HFF-Myc (cell line): ENCODE results near the gene GAREM1.
"Not testable (repeated sequence)": the region's sequence is repeated elsewhere in the genome, so short reads cannot be mapped to it uniquely, and the experiment has no call there.

Source experiments
- DNase-seq: peaks from one replicate; pipeline ENCODE4 v3.0.0-alpha.2; 2011; ENCODE audit warnings: low read depth; ENCODE audit errors: extremely low read depth
- H3K4me3 ChIP-seq: replicated peaks from 2 replicates; pipeline ENCODE4 v1.5.1; 2011; ENCODE audit warnings: low read depth, mild to moderate bottlenecking, control low read depth, low read length
- TF ChIP-seq, protein P1 (sequence below): IDR thresholded peaks from 2 replicates; pipeline ENCODE4 v1.5.1; 2012; ENCODE audit warnings: mild to moderate bottlenecking, low read depth, low read length, control low read depth; ENCODE audit errors: missing control alignments

The GAREM1 gene

DNA sequence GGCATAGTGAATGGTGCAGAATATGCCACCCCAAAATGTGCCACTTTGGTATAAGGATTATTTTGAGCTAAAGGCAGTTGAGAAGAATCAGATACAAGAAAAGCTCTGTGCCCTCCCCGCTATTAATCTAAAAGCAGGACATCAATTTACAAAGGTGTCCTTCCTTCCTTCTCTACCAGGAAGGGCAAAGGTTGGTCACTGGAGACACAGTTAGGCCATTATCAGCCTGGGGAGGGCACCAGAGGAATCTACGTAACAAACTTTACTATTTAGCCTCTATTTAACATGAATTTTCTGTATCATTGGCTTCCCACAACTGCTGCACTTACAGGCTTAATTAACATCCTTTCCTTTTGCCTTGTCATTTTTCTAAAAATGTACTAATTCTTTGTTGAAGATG, 228.3 kb downstream of the GAREM1 start:
- H3K4me3 ChIP-seq: no peak overlapping the region
- TF ChIP-seq, protein P1, sequence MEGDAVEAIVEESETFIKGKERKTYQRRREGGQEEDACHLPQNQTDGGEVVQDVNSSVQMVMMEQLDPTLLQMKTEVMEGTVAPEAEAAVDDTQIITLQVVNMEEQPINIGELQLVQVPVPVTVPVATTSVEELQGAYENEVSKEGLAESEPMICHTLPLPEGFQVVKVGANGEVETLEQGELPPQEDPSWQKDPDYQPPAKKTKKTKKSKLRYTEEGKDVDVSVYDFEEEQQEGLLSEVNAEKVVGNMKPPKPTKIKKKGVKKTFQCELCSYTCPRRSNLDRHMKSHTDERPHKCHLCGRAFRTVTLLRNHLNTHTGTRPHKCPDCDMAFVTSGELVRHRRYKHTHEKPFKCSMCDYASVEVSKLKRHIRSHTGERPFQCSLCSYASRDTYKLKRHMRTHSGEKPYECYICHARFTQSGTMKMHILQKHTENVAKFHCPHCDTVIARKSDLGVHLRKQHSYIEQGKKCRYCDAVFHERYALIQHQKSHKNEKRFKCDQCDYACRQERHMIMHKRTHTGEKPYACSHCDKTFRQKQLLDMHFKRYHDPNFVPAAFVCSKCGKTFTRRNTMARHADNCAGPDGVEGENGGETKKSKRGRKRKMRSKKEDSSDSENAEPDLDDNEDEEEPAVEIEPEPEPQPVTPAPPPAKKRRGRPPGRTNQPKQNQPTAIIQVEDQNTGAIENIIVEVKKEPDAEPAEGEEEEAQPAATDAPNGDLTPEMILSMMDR: no peak
- no peak for DNase-seq

DNA sequence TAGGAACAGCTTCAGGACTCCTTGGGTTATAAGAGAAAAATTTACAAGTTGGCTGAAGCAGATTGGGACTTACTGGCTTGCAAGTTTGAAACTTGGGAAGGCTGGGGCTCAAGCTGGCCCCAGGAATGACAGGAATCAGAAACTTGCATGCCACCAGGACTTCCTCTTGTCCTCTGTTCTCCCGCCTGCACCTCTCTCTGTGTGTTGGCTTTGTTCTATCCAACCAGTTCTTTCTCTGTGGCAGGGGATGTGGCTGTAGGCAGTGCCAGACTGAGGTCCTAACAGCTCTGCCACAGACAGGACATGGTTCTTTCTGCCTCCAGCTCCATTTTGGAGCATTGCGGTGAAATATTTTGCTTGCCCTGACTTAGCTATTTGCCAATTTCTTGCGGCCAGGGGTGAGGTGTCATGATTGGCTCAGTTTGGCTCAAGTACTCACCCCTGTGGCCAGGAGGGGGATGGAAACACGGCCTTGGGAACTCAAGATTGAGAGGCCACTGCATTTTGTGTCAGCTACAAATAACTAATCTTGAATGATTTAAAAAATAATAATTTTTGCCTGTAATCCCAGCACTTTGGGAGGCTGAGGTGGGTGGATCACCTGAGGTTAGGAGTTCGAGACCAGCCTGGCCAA, 231.9 kb downstream of the GAREM1 start:
- DNase-seq: no peak
- TF ChIP-seq, protein P1: no peak
- no peak overlapping the region for H3K4me3 ChIP-seq

DNA sequence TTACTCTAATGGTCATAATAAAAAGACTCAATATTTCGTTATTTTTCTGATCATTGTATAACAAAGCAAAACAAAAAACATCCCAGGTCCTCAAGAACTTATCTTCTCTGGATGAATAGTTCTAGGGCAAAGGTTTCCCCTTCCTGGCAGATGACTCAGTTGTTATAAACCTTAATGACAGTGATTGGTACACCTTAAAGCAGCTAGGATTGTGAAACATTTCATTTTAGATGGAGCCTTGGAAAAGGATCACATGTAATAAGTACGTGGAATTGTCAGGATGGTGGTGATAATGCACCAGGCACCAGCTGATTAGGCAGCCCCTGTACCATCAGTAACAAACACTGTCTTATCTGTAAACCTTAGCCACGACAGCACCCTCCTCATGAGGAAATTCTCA, 233.6 kb downstream of the GAREM1 start:
- TF ChIP-seq, protein P1: no peak
- H3K4me3 ChIP-seq: no peak overlapping the region
- DNase-seq: no peak

DNA sequence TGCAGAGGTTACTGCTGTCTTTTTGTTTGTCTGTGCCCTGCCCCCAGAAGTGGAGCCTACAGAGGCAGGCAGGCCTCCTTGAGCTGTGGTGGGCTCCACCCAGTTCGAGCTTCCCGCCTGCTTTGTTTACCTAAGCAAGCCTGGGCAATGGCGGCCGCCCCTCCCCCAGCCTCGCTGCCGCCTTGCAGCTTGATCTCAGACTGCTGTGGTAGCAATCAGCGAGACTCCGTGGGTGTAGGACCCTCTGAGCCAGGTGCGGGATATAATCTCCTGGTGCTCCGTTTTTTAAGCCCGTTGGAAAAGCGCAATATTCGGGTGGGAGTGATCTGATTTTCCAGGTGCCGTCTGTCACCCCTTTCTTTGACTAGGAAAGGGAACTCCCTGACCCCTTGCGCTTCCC, 237.3 kb downstream of the GAREM1 start:
- not testable (repeated sequence) for H3K4me3 ChIP-seq, DNase-seq

DNA sequence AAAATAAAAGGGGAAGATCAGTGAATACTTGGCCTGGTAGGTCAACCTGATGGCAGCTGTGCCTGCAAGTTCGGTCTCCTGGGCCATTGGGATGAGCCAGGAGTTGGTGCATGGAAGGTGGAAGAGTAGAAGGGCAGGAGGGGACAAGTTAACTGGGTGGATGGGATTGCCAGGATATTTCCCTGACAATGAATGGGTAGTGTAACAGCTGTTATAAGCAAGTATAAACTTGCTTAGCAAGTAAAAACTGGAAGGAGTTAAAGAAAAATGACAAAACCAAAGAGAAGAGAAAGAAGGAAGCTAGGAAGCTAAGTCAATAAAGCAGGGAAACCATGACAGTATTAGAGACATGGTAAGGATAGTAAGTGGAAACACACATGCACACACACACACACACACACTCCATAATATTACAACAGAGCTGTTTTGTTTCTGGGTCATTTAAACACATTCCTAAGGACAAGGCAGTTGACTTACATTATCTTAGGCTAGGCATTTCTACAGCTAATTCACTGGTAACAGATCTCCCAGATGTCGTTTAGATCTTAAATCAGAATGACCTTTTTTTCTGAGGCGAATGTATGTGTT, 251.2 kb downstream of the GAREM1 start:
- H3K4me3 ChIP-seq: no peak overlapping the region
- TF ChIP-seq, protein P1: no peak
- no peak for DNase-seq

DNA sequence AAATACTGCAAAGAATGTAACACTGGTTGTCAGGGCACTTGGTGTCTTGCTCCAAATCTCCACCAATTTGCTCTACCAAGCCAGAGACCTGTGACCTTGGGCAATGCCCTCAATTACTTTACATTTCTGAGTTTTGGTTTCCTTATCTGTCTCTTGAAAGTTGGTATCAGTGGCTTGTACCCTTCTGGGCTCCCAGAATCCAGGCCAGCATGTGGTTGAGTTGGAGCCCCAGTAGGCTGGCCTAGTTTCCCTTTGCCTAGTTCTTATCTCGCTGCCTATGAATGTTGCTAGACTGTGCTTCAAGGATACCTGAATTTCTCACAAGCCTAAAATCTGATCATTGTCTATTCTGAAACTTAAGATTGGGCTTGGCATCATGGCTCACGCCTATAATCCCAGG, 254.3 kb downstream of the GAREM1 start:
- TF ChIP-seq, protein P1: no peak
- DNase-seq: no peak
- no peak overlapping the region for H3K4me3 ChIP-seq

DNA sequence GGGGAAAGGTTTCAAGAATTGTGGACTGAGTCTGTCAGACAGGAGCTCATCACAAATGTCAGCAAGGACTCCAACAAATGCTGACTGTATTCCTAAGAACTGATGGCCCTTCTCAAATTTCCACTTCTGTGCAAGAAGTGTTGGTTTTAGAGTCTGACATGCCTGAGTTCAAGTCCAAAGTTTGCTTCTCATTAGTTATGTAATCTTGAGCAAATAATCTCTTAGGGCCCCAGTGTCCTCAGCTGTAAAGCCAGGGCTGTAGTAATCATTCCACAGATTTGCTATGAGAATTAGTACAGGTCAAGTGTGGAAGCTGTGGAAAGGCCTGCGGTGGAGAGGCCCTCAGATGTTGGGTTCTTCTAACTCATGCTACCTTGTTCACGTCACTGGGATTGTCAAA, 257.0 kb downstream of the GAREM1 start:
- TF ChIP-seq, protein P1: no peak
- no peak for DNase-seq
- no peak overlapping the region for H3K4me3 ChIP-seq
